H1 (cell line): ENCODE measurements around the gene GCK. TPM values are rescaled to one million over a fixed set of nuclear protein-coding genes. Genes with fewer than 3 reads are reported as not detected.

Experiments used
- CEBPB ChIP-seq: IDR thresholded peaks from 2 replicates; pipeline ENCODE4 v1.6.1; 2012; ENCODE audit warnings: low read depth, low read length
- RBBP5 ChIP-seq: IDR thresholded peaks from 2 replicates; pipeline ENCODE4 v1.7.1; 2012; ENCODE audit warnings: low read depth, mild to moderate bottlenecking, inconsistent platforms, low read length, moderate library complexity, borderline replicate concordance
- SIRT6 ChIP-seq: IDR thresholded peaks from one replicate; pipeline ENCODE4 v1.7.1; 2012; ENCODE audit warnings: low read length, inconsistent platforms
- SIX5 ChIP-seq: IDR thresholded peaks from 2 replicates; pipeline ENCODE4 v1.6.1; 2011; ENCODE audit warnings: mild to moderate bottlenecking, low read depth, low read length
- SP4 ChIP-seq: IDR thresholded peaks from 2 replicates; pipeline ENCODE4 v1.6.1; 2012; ENCODE audit warnings: low read length, inconsistent platforms
- TCF12 ChIP-seq: IDR thresholded peaks from 2 replicates; pipeline ENCODE4 v1.6.1; 2011; ENCODE audit warnings: low read depth, mild to moderate bottlenecking, low read length
- polyA plus RNA-seq, 7 experiments: library from polyadenylated mRNA; depleted of rRNA in 3 of 7; stranded (reverse) in 5 of 7; unstranded in 2 of 7; fragments of >200 nt in 5 of 7; fragments of 200-250 nt in 2 of 7; gene quantifications; 1 replicate in 5 of 7; 2 replicates in 1 of 7; 4 replicates in 1 of 7; pipeline versions ENCODE4 v1.2.1 to v1.2.3, GENCODE V29; 2011 to 2013; ENCODE audit warnings: missing spikeins in 2 of 7, mixed read lengths in 2 of 7
- total RNA-seq: library from RNA; stranded (reverse); fragmentation: NEBNext Ultra II Directional; extraction: Animal tissue kit (Norgen Biotek cat#: 25700); gene quantifications from 2 replicates; pipeline ENCODE4 v1.2.1, GENCODE V29; 2021
- TF ChIP-seq, protein P1 (sequence below): fragments of 300-600 bp; sonication (generic); IDR thresholded peaks from 2 replicates; pipeline ENCODE4 v1.7.1; 2012; ENCODE audit warnings: low read length, moderate library complexity, mild to moderate bottlenecking, inconsistent platforms; ENCODE audit not compliant: insufficient replicate concordance

GCK gene
- total and polyA plus RNA-seq, 2 of the 8 experiments (the other 6 are each of a cell fraction or from before 2014, with no cell fraction given): 2.4 to 4.9 TPM

DNA sequence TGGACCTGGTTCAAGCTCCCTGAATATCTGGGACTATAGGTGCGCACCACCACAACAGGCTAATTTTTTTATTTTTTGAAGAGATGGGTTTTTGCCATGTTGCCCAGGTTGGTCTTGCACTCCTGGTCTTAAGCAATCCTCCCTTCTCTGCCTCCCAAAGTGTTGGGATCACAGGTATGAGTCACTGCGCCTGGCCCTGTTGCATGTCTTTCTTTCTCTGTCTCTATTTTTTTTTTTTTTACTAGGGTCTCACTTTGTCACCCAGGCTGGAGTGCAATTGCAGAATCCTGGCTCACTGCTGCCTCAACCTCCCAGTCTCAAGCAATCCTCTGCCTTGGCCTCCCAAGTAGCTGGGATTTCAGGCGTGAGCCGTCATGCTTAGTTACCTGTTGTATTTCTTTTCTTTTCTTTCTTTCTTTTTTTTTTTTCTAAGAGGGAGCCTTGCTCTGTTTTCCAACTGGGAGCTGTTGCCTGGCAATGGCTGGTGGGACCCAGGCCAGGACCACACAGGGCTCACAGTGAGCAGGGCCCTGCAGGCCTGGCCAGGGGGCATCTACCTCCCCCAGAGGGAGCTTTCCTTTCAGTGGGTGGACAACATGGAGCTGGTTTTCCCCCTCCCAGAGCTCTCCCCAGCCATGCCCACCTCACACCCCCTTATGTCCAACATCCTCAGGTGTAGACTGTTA lies 54.2 kb downstream of the GCK start (continued):
- TF ChIP-seq, protein P1, sequence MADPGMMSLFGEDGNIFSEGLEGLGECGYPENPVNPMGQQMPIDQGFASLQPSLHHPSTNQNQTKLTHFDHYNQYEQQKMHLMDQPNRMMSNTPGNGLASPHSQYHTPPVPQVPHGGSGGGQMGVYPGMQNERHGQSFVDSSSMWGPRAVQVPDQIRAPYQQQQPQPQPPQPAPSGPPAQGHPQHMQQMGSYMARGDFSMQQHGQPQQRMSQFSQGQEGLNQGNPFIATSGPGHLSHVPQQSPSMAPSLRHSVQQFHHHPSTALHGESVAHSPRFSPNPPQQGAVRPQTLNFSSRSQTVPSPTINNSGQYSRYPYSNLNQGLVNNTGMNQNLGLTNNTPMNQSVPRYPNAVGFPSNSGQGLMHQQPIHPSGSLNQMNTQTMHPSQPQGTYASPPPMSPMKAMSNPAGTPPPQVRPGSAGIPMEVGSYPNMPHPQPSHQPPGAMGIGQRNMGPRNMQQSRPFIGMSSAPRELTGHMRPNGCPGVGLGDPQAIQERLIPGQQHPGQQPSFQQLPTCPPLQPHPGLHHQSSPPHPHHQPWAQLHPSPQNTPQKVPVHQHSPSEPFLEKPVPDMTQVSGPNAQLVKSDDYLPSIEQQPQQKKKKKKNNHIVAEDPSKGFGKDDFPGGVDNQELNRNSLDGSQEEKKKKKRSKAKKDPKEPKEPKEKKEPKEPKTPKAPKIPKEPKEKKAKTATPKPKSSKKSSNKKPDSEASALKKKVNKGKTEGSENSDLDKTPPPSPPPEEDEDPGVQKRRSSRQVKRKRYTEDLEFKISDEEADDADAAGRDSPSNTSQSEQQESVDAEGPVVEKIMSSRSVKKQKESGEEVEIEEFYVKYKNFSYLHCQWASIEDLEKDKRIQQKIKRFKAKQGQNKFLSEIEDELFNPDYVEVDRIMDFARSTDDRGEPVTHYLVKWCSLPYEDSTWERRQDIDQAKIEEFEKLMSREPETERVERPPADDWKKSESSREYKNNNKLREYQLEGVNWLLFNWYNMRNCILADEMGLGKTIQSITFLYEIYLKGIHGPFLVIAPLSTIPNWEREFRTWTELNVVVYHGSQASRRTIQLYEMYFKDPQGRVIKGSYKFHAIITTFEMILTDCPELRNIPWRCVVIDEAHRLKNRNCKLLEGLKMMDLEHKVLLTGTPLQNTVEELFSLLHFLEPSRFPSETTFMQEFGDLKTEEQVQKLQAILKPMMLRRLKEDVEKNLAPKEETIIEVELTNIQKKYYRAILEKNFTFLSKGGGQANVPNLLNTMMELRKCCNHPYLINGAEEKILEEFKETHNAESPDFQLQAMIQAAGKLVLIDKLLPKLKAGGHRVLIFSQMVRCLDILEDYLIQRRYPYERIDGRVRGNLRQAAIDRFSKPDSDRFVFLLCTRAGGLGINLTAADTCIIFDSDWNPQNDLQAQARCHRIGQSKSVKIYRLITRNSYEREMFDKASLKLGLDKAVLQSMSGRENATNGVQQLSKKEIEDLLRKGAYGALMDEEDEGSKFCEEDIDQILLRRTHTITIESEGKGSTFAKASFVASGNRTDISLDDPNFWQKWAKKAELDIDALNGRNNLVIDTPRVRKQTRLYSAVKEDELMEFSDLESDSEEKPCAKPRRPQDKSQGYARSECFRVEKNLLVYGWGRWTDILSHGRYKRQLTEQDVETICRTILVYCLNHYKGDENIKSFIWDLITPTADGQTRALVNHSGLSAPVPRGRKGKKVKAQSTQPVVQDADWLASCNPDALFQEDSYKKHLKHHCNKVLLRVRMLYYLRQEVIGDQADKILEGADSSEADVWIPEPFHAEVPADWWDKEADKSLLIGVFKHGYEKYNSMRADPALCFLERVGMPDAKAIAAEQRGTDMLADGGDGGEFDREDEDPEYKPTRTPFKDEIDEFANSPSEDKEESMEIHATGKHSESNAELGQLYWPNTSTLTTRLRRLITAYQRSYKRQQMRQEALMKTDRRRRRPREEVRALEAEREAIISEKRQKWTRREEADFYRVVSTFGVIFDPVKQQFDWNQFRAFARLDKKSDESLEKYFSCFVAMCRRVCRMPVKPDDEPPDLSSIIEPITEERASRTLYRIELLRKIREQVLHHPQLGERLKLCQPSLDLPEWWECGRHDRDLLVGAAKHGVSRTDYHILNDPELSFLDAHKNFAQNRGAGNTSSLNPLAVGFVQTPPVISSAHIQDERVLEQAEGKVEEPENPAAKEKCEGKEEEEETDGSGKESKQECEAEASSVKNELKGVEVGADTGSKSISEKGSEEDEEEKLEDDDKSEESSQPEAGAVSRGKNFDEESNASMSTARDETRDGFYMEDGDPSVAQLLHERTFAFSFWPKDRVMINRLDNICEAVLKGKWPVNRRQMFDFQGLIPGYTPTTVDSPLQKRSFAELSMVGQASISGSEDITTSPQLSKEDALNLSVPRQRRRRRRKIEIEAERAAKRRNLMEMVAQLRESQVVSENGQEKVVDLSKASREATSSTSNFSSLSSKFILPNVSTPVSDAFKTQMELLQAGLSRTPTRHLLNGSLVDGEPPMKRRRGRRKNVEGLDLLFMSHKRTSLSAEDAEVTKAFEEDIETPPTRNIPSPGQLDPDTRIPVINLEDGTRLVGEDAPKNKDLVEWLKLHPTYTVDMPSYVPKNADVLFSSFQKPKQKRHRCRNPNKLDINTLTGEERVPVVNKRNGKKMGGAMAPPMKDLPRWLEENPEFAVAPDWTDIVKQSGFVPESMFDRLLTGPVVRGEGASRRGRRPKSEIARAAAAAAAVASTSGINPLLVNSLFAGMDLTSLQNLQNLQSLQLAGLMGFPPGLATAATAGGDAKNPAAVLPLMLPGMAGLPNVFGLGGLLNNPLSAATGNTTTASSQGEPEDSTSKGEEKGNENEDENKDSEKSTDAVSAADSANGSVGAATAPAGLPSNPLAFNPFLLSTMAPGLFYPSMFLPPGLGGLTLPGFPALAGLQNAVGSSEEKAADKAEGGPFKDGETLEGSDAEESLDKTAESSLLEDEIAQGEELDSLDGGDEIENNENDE: no peak
- TF ChIP-seq TCF12 (no peak), CEBPB (no peak), RBBP5 (no peak), SIX5 (no peak), SP4 (no peak), SIRT6 (no peak)
- TF ChIP-seq, all 59 proteins: peak for 0
